GM21423 (cell line): ENCODE measurements around the gene RINT1.
"Not testable (repeated sequence)": the region's sequence is repeated elsewhere in the genome, so short reads cannot be mapped to it uniquely, and the experiment has no call there.

ENCODE experiments used
- ATAC-seq: cut with Tn5 transposase; IDR thresholded peaks from one replicate; pipeline ENCODE4 v1.9.1; 2021; ENCODE audit warnings: mild to moderate bottlenecking, moderate library complexity; ENCODE audit not compliant: unreplicated experiment

The RINT1 gene

GRCh38 chr7:105596866-105597265 is 64.9 kb downstream of the RINT1 start:
- ATAC-seq = no peak

GRCh38 chr7:105599080-105599479 is 67.1 kb downstream of the RINT1 start:
- ATAC-seq = not testable (repeated sequence)

- no peak for ATAC-seq
Observed at GRCh38 chr7:105599551-105599950, 67.5 kb downstream of the RINT1 start.

GRCh38 chr7:105600720-105601550 is 68.9 kb downstream of the RINT1 start:
- no peak for ATAC-seq

- no peak for ATAC-seq
Observed at GRCh38 chr7:105602325-105603305, 70.6 kb downstream of the RINT1 start.

GRCh38 chr7:105610165-105610930 is 78.3 kb downstream of the RINT1 start:
- no peak for ATAC-seq

GRCh38 chr7:105611856-105612775 is 80.1 kb downstream of the RINT1 start:
- no peak for ATAC-seq

- ATAC-seq = no peak
Observed at GRCh38 chr7:105612806-105613205, 80.8 kb downstream of the RINT1 start.

- no peak for ATAC-seq
Observed at GRCh38 chr7:105613611-105614330, 81.8 kb downstream of the RINT1 start.

GRCh38 chr7:105614341-105614840 is 82.4 kb downstream of the RINT1 start:
- no peak for ATAC-seq
